H9 (cell line): ENCODE data around the gene NGRN. TPM values are rescaled to one million over a fixed set of nuclear protein-coding genes. Genes with fewer than 3 reads are reported as not detected.

ENCODE experiments used
- DNase-seq: peaks from one replicate; pipeline ENCODE4 v3.0.0-alpha.2; 2017
- H2AFZ ChIP-seq: one replicate; pipeline ENCODE4 v1.6.1; 2013; ENCODE audit warnings: mild to moderate bottlenecking, low read length, control low read depth, moderate library complexity
- H2AK5ac ChIP-seq: 2 replicates; pipeline ENCODE4 v1.6.1; 2013; ENCODE audit warnings: low read length, control low read depth, mixed read lengths; ENCODE audit not compliant: insufficient read length
- H2BK120ac ChIP-seq: one replicate; pipeline ENCODE4 v1.6.1; 2013; ENCODE audit warnings: low read depth, mild to moderate bottlenecking, low read length, control low read depth, inconsistent platforms; ENCODE audit not compliant: poor library complexity, severe bottlenecking
- H2BK12ac ChIP-seq: 2 replicates; pipeline ENCODE4 v1.6.1; 2013; ENCODE audit warnings: low read length, control low read depth, mixed read lengths, low read depth; ENCODE audit not compliant: insufficient read length
- H2BK15ac ChIP-seq: 2 replicates; pipeline ENCODE4 v1.6.1; 2013; ENCODE audit warnings: low read depth, low read length, control low read depth
- H2BK20ac ChIP-seq: one replicate; pipeline ENCODE4 v1.6.1; 2013; ENCODE audit warnings: low read depth, mild to moderate bottlenecking, low read length, control low read depth, inconsistent platforms; ENCODE audit not compliant: poor library complexity, severe bottlenecking
- H2BK5ac ChIP-seq: 2 replicates; pipeline ENCODE4 v1.6.1; 2013; ENCODE audit warnings: low read length, control low read depth, mixed read lengths; ENCODE audit not compliant: insufficient read length
- H3K14ac ChIP-seq: 2 replicates; pipeline ENCODE4 v1.6.1; 2013; ENCODE audit warnings: low read length, control low read depth; ENCODE audit not compliant: insufficient read depth
- H3K18ac ChIP-seq: 2 replicates; pipeline ENCODE4 v1.6.1; 2013; ENCODE audit warnings: low read depth, mild to moderate bottlenecking, mixed read lengths, low read length, control low read depth; ENCODE audit not compliant: insufficient read length
- H3K23ac ChIP-seq: 2 replicates; pipeline ENCODE4 v1.6.1; 2013; ENCODE audit warnings: low read length, control low read depth, mixed read lengths, low read depth; ENCODE audit not compliant: insufficient read length
- H3K23me2 ChIP-seq: 2 replicates; pipeline ENCODE4 v1.6.1; 2013; ENCODE audit warnings: low read depth, mild to moderate bottlenecking, mixed read lengths, low read length, control low read depth; ENCODE audit not compliant: insufficient read length, poor library complexity, severe bottlenecking
- H3K27ac ChIP-seq: 2 replicates; pipeline ENCODE4 v1.5.1; 2013; ENCODE audit warnings: low read length, control low read depth, mixed read lengths, low read depth; ENCODE audit not compliant: insufficient read length
- H3K27me3 ChIP-seq: 2 replicates; pipeline ENCODE4 v1.6.1; 2013; ENCODE audit warnings: low read length, control low read depth, inconsistent platforms; ENCODE audit not compliant: insufficient read depth
- H3K4ac ChIP-seq: 2 replicates; pipeline ENCODE4 v1.6.1; 2013; ENCODE audit warnings: low read depth, mild to moderate bottlenecking, control low read depth, inconsistent platforms, low read length, moderate library complexity
- H3K4me1 ChIP-seq: 2 replicates; pipeline ENCODE4 v1.6.1; 2013; ENCODE audit warnings: low read length, control low read depth, inconsistent platforms; ENCODE audit not compliant: insufficient read depth
- H3K4me2 ChIP-seq: 2 replicates; pipeline ENCODE4 v1.6.1; 2013; ENCODE audit warnings: low read length, control low read depth, mixed read lengths; ENCODE audit not compliant: insufficient read length, insufficient read depth
- H3K56ac ChIP-seq: 2 replicates; pipeline ENCODE4 v1.6.1; 2013; ENCODE audit warnings: low read depth, mild to moderate bottlenecking, mixed read lengths, low read length, control low read depth; ENCODE audit not compliant: insufficient read length
- H3K79me1 ChIP-seq: 2 replicates; pipeline ENCODE4 v1.6.1; 2013; ENCODE audit warnings: low read depth, mild to moderate bottlenecking, moderate library complexity, low read length, control low read depth, inconsistent platforms; ENCODE audit not compliant: insufficient read depth, poor library complexity, severe bottlenecking
- H3K79me2 ChIP-seq: 2 replicates; pipeline ENCODE4 v1.6.1; 2013; ENCODE audit warnings: low read length, control low read depth, inconsistent platforms; ENCODE audit not compliant: insufficient read depth
- H3K9ac ChIP-seq: 2 replicates; pipeline ENCODE4 v1.6.1; 2013; ENCODE audit warnings: low read length, control low read depth, mixed read lengths; ENCODE audit not compliant: insufficient read length; ENCODE audit errors: extremely low read depth
- H3K9me3 ChIP-seq: one replicate; pipeline ENCODE4 v1.6.1; 2013; ENCODE audit warnings: low read depth, low read length, inconsistent platforms; ENCODE audit not compliant: control insufficient read depth
- H3T11ph ChIP-seq: one replicate; pipeline ENCODE4 v1.6.1; 2013; ENCODE audit warnings: mild to moderate bottlenecking, low read length, control low read depth, inconsistent platforms
- H4K20me1 ChIP-seq: one replicate; pipeline ENCODE4 v1.6.1; 2013; ENCODE audit not compliant: control insufficient read depth, insufficient read length, insufficient read depth
- H4K5ac ChIP-seq: 2 replicates; pipeline ENCODE4 v1.6.1; 2013; ENCODE audit warnings: low read depth, mild to moderate bottlenecking, mixed read lengths, low read length, control low read depth; ENCODE audit not compliant: insufficient read length
- H4K8ac ChIP-seq: replicated peaks from 2 replicates; pipeline ENCODE4 v1.6.1; 2013; ENCODE audit warnings: low read length, control low read depth, mixed read lengths, low read depth; ENCODE audit not compliant: insufficient read length
- H4K91ac ChIP-seq: 2 replicates; pipeline ENCODE4 v1.6.1; 2013; ENCODE audit warnings: low read depth, mild to moderate bottlenecking, moderate library complexity, mixed read lengths, low read length, control low read depth; ENCODE audit not compliant: insufficient read length
- H3K27ac Mint-ChIP-seq, 3 experiments: 2 replicates in 2 of 3; 3 replicates in 1 of 3; pipeline ENCODE4 v1.8.0; 2020 to 2021; ENCODE audit warnings: mixed read lengths in 3 of 3, mild to moderate bottlenecking in 1 of 3, moderate library complexity in 1 of 3
- H3K27me3 Mint-ChIP-seq: 2 replicates; pipeline ENCODE4 v1.8.0; 2021; ENCODE audit warnings: low read depth, mild to moderate bottlenecking, moderate library complexity, mixed read lengths
- H3K36me3 Mint-ChIP-seq, 3 experiments: 2 replicates in 2 of 3; 3 replicates in 1 of 3; pipeline ENCODE4 v1.8.0; 2020 to 2021; ENCODE audit warnings: low read depth in 3 of 3, mixed read lengths in 3 of 3; ENCODE audit not compliant: insufficient read depth in 1 of 3
- H3K4me1 Mint-ChIP-seq, 2 experiments: 2 replicates each; pipeline ENCODE4 v1.8.0; 2020; ENCODE audit warnings: mixed read lengths in 2 of 2
- H3K4me3 Mint-ChIP-seq, 2 experiments: 2 replicates in 1 of 2; 3 replicates in 1 of 2; pipeline ENCODE4 v1.8.0; 2020 to 2021; ENCODE audit warnings: mild to moderate bottlenecking in 2 of 2, mixed read lengths in 2 of 2, moderate library complexity in 1 of 2
- H3K9me3 Mint-ChIP-seq, 2 experiments: 2 replicates in 1 of 2; 3 replicates in 1 of 2; pipeline ENCODE4 v1.8.0; 2020; ENCODE audit warnings: mild to moderate bottlenecking in 2 of 2, mixed read lengths in 2 of 2, moderate library complexity in 1 of 2
- WGBS: extraction: QIAGEN DNeasy Blood & Tissue Kit; methylation state at CpG from one replicate; pipeline ENCODE4 v1.1.7; 2013; ENCODE audit warnings: missing lambda C conversion rate, low lambda C conversion rate, mixed read lengths; ENCODE audit not compliant: insufficient read length; ENCODE audit errors: extremely low coverage; 5-methylcytosine and 5-hydroxymethylcytosine counted together
- total RNA-seq: library from RNA; stranded (reverse); gene quantifications from 2 replicates; pipeline ENCODE4 v1.2.1, GENCODE V29; 2021
- TF ChIP-seq, protein P1 (sequence below): fragments of 200-600 bp; sonication (generic); conservative IDR thresholded peaks from 3 replicates; pipeline ENCODE4 v1.8.0; 2021; ENCODE audit warnings: antibody characterized with exemption, mild to moderate bottlenecking

NGRN gene
- total RNA-seq, 1 experiment from 2014 or later, result 79.2 TPM

DNA sequence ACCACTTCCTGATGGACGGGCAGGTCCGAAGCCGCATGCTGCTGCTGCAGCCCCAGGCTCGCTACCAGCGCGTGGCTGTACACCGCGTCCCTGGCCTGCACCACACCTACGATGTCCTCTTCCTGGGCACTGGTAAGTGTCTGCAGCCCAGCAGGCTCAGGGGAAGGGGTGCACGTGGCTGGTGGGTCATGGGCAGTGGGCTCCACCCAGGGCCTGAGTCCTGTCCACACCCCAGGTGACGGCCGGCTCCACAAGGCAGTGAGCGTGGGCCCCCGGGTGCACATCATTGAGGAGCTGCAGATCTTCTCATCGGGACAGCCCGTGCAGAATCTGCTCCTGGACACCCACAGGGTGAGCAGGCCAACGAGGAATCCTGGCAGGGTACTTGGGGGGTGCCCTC lies 40.4 kb upstream of the NGRN start:
- Histone ChIP-seq H3K4me2 (no peak overlapping the region), H2AK5ac (no peak overlapping the region), H3K14ac (no peak overlapping the region), H3K27me3 (no peaks in the 10 kb centered on the region), H3K27ac (no peak overlapping the region), H3K9ac (no peak overlapping the region), H2BK20ac (no peak overlapping the region), H3K23me2 (no peaks in the 10 kb centered on the region), H3K9me3 (no peaks in the 10 kb centered on the region), H4K20me1 (no peaks in the 10 kb centered on the region), H3K79me1 (no peaks in the 10 kb centered on the region), H3K18ac (no peak overlapping the region), H4K8ac (no peak overlapping the region), H3K56ac (no peak overlapping the region), H4K91ac (no peak overlapping the region), H2BK120ac (no peak overlapping the region), H3K79me2 (no peaks in the 10 kb centered on the region), H2BK5ac (no peak overlapping the region), H2AFZ (no peak overlapping the region), H2BK12ac (no peak overlapping the region), H3K4ac (no peak overlapping the region), H3K23ac (no peak overlapping the region), H2BK15ac (no peak overlapping the region), H3T11ph (no peak overlapping the region), H4K5ac (no peak overlapping the region), H3K4me1 (no peaks in the 10 kb centered on the region)
- Mint-ChIP-seq H3K4me3 (no peak overlapping the region), H3K36me3 (peaks cover 31 to 64% (median 57%) of the 10 kb centered on the region in 3 experiments), H3K27me3 (no peaks in the 10 kb centered on the region), H3K4me1 (peaks cover 0 to 4% of the 10 kb centered on the region in 2 experiments; a peak in 1 of 4 replicates), H3K9me3 (no peaks in the 10 kb centered on the region), H3K27ac (no peak overlapping the region)
- no CpG with 5 or more reads among the region's 17 CpGs for WGBS
- TF ChIP-seq, protein P1, sequence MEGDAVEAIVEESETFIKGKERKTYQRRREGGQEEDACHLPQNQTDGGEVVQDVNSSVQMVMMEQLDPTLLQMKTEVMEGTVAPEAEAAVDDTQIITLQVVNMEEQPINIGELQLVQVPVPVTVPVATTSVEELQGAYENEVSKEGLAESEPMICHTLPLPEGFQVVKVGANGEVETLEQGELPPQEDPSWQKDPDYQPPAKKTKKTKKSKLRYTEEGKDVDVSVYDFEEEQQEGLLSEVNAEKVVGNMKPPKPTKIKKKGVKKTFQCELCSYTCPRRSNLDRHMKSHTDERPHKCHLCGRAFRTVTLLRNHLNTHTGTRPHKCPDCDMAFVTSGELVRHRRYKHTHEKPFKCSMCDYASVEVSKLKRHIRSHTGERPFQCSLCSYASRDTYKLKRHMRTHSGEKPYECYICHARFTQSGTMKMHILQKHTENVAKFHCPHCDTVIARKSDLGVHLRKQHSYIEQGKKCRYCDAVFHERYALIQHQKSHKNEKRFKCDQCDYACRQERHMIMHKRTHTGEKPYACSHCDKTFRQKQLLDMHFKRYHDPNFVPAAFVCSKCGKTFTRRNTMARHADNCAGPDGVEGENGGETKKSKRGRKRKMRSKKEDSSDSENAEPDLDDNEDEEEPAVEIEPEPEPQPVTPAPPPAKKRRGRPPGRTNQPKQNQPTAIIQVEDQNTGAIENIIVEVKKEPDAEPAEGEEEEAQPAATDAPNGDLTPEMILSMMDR, result no peak
- DNase-seq, result no peak
